ENCODE measurements around the gene STX8.
"Not testable (repeated sequence)": the region's sequence is repeated elsewhere in the genome, so short reads cannot be mapped to it uniquely, and the experiment has no call there.

STX8 gene

GRCh38 chr17:9350080-9350479 is 225.5 kb downstream of the STX8 start:
- DNase-seq (ENCODE audit: insufficient read length, low spot score) (no peak), FAIRE-seq (no peak)
- TF ChIP-seq SPI1 (IDR thresholded peaks at IDR 0.05; ENCODE audit: low read depth, low read length) (no peak), POLR2AphosphoS5 (IDR thresholded peaks at IDR 0.05; ENCODE audit: low read depth, low read length) (no peak), POLR2A (IDR thresholded peaks at IDR 0.05; ENCODE audit: low read depth, low read length) (no peak), POU2F2 (IDR thresholded peaks at IDR 0.05; ENCODE audit: low read depth, low read length) (no peak), PAX5 (IDR thresholded peaks at IDR 0.05; ENCODE audit: insufficient read depth, low read length, severe bottlenecking) (no peak), TAF1 (IDR thresholded peaks at IDR 0.05; ENCODE audit: low read depth, low read length) (no peak)

DNA sequence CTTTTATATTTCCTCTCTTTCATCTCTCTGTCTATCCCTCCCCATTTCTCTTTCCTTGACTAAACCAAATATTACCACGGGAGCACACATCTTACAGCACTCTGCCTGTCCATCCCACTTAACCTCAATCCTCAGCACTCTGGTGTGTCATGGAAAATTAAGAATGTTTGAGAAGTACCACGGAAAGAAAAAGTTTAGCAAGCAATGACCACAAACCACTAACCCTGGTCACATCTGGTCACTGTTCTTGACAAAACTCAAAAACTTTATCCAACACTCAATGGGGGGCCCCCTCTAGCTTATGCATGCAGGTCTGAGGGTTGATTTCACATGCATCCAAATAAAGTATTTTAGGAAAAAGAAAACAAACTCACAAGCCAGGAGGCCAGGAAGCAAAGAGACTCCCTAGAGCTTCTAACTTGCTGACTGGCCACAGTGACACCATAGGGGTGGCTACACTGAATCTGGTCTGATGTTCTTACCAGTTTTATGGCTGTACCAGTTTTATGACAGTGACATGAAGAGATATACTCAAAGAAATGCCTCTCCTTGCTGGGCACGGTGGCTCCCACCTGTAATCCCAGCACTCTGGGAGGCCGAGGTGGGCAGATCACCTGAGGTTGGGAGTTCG is 229.2 kb downstream of the STX8 start:
- FAIRE-seq (peak; percentile 13), DNase-seq (ENCODE audit: insufficient read length, low spot score) (no peak)
- no peak for TF ChIP-seq POLR2AphosphoS5 (IDR thresholded peaks at IDR 0.05; ENCODE audit: low read depth, low read length)
- TF ChIP-seq SPI1 (IDR thresholded peaks at IDR 0.05; ENCODE audit: low read depth, low read length): no peak
- no peak for TF ChIP-seq POU2F2 (IDR thresholded peaks at IDR 0.05; ENCODE audit: low read depth, low read length)
- TF ChIP-seq PAX5 (IDR thresholded peaks at IDR 0.05; ENCODE audit: insufficient read depth, low read length, severe bottlenecking): no peak
- no peak for TF ChIP-seq TAF1 (IDR thresholded peaks at IDR 0.05; ENCODE audit: low read depth, low read length)
- TF ChIP-seq POLR2A (IDR thresholded peaks at IDR 0.05; ENCODE audit: low read depth, low read length): no peak

GRCh38 chr17:9343516-9343915 is 232.1 kb downstream of the STX8 start:
- DNase-seq (ENCODE audit: insufficient read length, low spot score) (no peak), FAIRE-seq (no peak)
- no peak for TF ChIP-seq SPI1 (IDR thresholded peaks at IDR 0.05; ENCODE audit: low read depth, low read length)
- no peak for TF ChIP-seq POU2F2 (IDR thresholded peaks at IDR 0.05; ENCODE audit: low read depth, low read length)
- TF ChIP-seq POLR2AphosphoS5 (IDR thresholded peaks at IDR 0.05; ENCODE audit: low read depth, low read length): no peak
- no peak for TF ChIP-seq POLR2A (IDR thresholded peaks at IDR 0.05; ENCODE audit: low read depth, low read length)
- TF ChIP-seq PAX5 (IDR thresholded peaks at IDR 0.05; ENCODE audit: insufficient read depth, low read length, severe bottlenecking): no peak
- no peak for TF ChIP-seq TAF1 (IDR thresholded peaks at IDR 0.05; ENCODE audit: low read depth, low read length)

DNA sequence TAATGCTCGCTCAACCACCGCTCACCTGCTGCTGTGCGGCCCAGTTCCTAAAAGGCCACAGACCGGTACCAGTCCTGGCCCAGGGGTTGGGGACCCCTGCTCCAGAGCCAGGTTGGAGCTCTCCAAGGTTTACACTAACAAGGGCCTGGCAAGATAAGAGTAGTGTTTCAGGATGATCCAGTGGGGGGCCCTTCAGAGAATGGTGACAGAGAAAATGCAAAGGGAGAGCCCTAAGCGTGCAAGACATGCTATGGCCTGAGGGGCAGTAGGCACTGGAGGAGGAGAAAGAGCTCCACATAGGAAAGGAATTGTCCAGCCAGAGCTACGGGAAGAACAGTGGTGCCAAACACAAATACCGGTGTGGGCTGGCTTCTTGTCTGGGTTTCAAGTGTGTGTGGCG is 233.4 kb downstream of the STX8 start:
- TF ChIP-seq POLR2A (IDR thresholded peaks at IDR 0.05; ENCODE audit: low read depth, low read length): no peak
- no peak for TF ChIP-seq PAX5 (IDR thresholded peaks at IDR 0.05; ENCODE audit: insufficient read depth, low read length, severe bottlenecking)
- TF ChIP-seq POU2F2 (IDR thresholded peaks at IDR 0.05; ENCODE audit: low read depth, low read length): no peak
- TF ChIP-seq TAF1 (IDR thresholded peaks at IDR 0.05; ENCODE audit: low read depth, low read length): no peak
- TF ChIP-seq POLR2AphosphoS5 (IDR thresholded peaks at IDR 0.05; ENCODE audit: low read depth, low read length): no peak
- no peak for TF ChIP-seq SPI1 (IDR thresholded peaks at IDR 0.05; ENCODE audit: low read depth, low read length)
- DNase-seq (ENCODE audit: insufficient read length, low spot score) (no peak), FAIRE-seq (no peak)

DNA sequence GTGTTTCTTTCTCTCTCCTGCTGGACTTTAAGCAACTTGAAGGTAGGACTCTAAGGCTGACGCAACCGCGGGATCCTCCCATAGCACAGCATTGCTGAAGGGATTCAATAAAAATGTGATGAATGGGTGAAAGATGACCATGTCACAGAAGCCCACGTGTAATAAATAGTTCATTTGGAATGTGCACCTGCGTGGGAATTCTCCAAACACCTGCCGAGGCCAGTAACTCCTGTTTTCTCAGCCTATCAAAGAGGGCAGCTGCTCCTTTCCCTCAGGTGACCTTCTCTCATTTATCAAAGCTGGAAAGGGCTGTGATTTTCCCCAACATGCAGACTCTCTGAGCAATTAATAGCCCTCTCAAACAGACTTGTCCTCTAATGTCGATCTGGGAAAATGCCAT is 235.7 kb downstream of the STX8 start:
- DNase-seq (ENCODE audit: insufficient read length, low spot score): no peak
- TF ChIP-seq POU2F2 (IDR thresholded peaks at IDR 0.05; ENCODE audit: low read depth, low read length) (no peak), POLR2AphosphoS5 (IDR thresholded peaks at IDR 0.05; ENCODE audit: low read depth, low read length) (no peak), TAF1 (IDR thresholded peaks at IDR 0.05; ENCODE audit: low read depth, low read length) (no peak), POLR2A (IDR thresholded peaks at IDR 0.05; ENCODE audit: low read depth, low read length) (no peak), PAX5 (IDR thresholded peaks at IDR 0.05; ENCODE audit: insufficient read depth, low read length, severe bottlenecking) (no peak), SPI1 (IDR thresholded peaks at IDR 0.05; ENCODE audit: low read depth, low read length) (no peak)
- FAIRE-seq: no peak

DNA sequence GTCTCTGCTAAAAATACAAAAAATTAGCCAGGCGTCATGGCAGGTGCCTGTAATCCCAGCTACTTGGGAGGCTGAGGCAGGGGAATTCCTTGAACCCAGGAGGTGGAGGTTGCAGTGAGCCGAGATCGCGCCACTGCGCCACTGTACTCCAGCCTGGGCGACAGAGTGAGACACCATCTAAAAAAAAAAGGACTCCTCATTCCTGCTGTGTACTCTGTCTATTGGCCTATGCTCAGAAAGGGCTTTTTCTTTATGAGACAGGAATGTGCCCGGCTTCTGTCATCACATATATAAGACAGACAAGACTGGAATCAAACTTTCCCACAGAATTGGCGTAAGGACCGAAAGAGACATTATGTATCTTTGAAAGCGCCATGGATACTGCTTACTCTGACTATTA is 236.1 kb downstream of the STX8 start:
- not testable (repeated sequence) for DNase-seq (ENCODE audit: insufficient read length, low spot score); FAIRE-seq

DNA sequence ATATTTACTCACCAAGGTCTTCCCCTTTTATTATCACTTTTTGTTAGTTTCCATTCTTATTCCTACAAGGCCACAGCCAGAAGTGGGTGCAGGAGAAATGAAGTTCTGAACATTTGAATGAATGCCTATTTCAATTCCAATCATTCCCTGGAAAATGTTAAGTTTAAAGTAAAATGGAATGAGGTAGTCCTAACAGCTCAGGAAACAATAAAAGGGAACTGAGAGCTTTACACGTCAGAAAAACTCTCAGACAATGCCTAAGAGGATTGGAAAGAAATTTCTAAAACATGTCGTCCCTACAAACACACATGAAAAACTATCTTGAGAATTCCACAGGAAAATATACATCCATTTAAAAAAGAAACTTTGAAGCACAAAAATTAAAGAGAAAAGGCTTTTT is 238.8 kb downstream of the STX8 start:
- no peak for DNase-seq (ENCODE audit: insufficient read length, low spot score)
- TF ChIP-seq SPI1 (IDR thresholded peaks at IDR 0.05; ENCODE audit: low read depth, low read length) (peak; percentile 93), POLR2AphosphoS5 (IDR thresholded peaks at IDR 0.05; ENCODE audit: low read depth, low read length) (no peak)
- no peak for FAIRE-seq

- FAIRE-seq: no peak
- TF ChIP-seq PAX5 (IDR thresholded peaks at IDR 0.05; ENCODE audit: insufficient read depth, low read length, severe bottlenecking) (no peak), POLR2AphosphoS5 (IDR thresholded peaks at IDR 0.05; ENCODE audit: low read depth, low read length) (no peak), POLR2A (IDR thresholded peaks at IDR 0.05; ENCODE audit: low read depth, low read length) (no peak), TAF1 (IDR thresholded peaks at IDR 0.05; ENCODE audit: low read depth, low read length) (no peak)
- DNase-seq (ENCODE audit: insufficient read length, low spot score): no peak
Measured at GRCh38 chr17:9334536-9335446, 240.8 kb downstream of the STX8 start.

DNA sequence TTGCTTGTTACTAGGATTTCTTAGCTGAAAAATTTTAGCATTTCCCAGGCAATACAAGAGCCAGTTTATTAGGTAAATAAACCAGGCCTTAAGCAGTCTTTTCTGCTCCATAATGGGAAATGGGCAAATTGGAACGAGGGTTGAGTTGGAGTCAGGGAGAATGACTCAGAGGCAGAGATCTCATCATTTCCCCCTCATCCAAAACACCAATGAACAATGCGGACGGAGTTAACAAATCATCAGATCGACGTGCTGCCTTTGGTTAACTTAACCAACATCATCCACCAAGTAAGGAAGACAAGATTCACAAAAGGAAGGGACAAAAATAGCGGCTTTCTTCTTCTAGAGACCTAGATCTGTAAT is 243.5 kb downstream of the STX8 start:
- no peak for FAIRE-seq
- DNase-seq (ENCODE audit: insufficient read length, low spot score): no peak
- TF ChIP-seq SPI1 (IDR thresholded peaks at IDR 0.05; ENCODE audit: low read depth, low read length): no peak
- no peak for TF ChIP-seq POLR2AphosphoS5 (IDR thresholded peaks at IDR 0.05; ENCODE audit: low read depth, low read length)
- TF ChIP-seq POLR2A (IDR thresholded peaks at IDR 0.05; ENCODE audit: low read depth, low read length): no peak
- no peak for TF ChIP-seq TAF1 (IDR thresholded peaks at IDR 0.05; ENCODE audit: low read depth, low read length)
- TF ChIP-seq POU2F2 (IDR thresholded peaks at IDR 0.05; ENCODE audit: low read depth, low read length): no peak
- no peak for TF ChIP-seq PAX5 (IDR thresholded peaks at IDR 0.05; ENCODE audit: insufficient read depth, low read length, severe bottlenecking)

Data from GM12891 (cell line).